Testis (tissue), 2 donors: ENCODE measurements around the gene MIR17HG.

Experiments
- POLR2A ChIP-seq: fragments of 450-650 bp; IDR thresholded peaks from one replicate; pipeline ENCODE4 v1.6.1; 2017; ENCODE audit warnings: antibody characterized with exemption, mild to moderate bottlenecking, moderate library complexity
- TF ChIP-seq, protein P1 (sequence below), 3 experiments: fragments of 450-650 bp in 2 of 3; fragments of 200-600 bp in 1 of 3; sonication (generic) in 1 of 3; IDR thresholded peaks; one replicate each; pipeline ENCODE4 v1.5.1; 2016 to 2019; ENCODE audit warnings: antibody characterized with exemption in 3 of 3, mild to moderate bottlenecking in 2 of 3, moderate library complexity in 1 of 3

- TF ChIP-seq, protein P1, sequence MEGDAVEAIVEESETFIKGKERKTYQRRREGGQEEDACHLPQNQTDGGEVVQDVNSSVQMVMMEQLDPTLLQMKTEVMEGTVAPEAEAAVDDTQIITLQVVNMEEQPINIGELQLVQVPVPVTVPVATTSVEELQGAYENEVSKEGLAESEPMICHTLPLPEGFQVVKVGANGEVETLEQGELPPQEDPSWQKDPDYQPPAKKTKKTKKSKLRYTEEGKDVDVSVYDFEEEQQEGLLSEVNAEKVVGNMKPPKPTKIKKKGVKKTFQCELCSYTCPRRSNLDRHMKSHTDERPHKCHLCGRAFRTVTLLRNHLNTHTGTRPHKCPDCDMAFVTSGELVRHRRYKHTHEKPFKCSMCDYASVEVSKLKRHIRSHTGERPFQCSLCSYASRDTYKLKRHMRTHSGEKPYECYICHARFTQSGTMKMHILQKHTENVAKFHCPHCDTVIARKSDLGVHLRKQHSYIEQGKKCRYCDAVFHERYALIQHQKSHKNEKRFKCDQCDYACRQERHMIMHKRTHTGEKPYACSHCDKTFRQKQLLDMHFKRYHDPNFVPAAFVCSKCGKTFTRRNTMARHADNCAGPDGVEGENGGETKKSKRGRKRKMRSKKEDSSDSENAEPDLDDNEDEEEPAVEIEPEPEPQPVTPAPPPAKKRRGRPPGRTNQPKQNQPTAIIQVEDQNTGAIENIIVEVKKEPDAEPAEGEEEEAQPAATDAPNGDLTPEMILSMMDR (IDR thresholded peaks at IDR 0.05), result no peak
- no peak for TF ChIP-seq POLR2A
These were observed 32.6 kb upstream of the MIR17HG start for GRCh38 chr13:91314888-91315287.
